ENCODE data around the gene SPDYE2B.
"Not testable (repeated sequence)": the region's sequence is repeated elsewhere in the genome, so short reads cannot be mapped to it uniquely, and the experiment has no call there.

SPDYE2B gene

DNA sequence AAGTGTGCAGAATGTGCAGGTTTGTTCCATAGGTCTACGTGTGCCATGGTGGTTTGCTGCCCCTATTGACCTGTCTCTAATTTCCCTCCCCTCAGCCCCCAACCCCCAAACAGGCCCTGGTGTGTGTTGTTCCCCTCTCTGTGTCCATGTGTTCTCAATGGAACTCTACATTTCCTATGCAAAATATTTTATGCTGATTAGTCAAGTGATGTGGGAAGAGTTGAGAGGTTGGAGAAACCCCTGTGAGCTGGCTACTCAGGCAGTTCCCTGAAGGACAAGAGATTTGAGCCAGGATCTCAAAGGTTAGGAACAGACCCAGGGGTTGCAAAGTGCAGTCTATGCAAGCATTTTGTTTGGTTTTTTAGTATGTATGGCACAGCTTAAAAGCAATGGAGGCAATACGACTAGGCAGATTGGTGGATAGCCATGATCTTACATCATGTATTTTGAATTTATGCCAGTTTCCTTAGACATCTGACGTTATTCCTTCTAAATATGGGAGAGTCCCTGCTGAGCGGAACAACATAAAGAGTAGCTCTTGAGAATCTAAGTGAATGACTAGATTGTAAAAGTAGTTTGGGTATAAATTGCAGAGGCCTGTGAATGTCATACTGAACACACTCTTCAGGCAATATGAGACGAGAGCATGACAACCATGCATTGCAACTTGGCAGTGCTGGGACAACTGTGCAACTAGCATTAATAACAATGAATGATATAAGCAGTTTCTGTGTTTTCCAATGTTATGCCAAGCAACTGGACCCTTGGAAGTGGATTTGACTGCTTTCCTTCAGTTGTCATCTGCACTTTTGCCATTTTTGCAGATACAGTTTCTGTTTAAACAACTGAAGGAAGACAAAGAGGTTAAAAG is 47.8 kb downstream of the SPDYE2B start:
- not testable (repeated sequence) for H3K36me3 ChIP-seq (ENCODE audit: insufficient read depth, low read length); H3K4me3 ChIP-seq (ENCODE audit: low read length); H3K4me1 ChIP-seq (ENCODE audit: insufficient read depth, low read length)

DNA sequence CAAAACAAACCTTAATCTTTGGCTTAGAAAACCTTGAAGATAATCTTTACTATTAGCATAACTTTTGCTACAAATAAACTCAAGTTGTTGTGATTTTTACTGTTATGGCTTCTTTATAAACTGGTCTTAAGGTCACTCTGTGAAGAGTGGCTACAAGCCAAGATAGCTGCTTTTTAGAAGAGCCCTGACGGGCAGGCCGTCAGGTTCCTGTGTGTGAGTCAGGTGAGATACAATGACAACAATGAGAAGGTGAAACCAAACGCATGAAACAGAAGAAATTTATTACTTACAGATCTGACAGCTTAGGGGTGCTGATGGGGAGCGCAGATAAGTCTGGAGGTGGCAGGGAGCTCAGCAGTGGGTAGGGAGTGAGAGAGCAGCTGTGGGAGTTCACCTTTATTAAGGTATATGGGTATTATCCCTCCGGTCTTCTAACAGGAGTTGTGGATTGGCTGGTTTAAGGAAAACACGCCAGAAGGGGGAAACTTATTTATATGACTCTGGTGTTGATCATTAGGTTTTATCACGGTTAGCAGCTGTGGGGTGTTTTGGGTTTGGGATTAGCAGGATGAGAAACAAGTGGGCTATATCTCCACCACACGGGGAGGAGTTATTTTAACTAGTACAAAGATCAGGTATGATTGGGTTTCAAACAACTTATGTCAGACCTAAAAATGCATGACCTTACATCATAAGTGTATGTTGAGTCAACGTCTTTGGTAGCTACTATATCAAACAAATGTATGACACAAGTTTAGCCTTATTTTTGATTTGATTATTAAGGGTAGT is 49.0 kb downstream of the SPDYE2B start:
- not testable (repeated sequence) for H3K27me3 ChIP-seq (ENCODE audit: insufficient read depth, low read length); H3K4me3 ChIP-seq (ENCODE audit: low read length); H3K9me3 ChIP-seq (ENCODE audit: low read length); H2AFZ ChIP-seq (ENCODE audit: low read depth, low read length); H3K36me3 ChIP-seq (ENCODE audit: insufficient read depth, low read length); H3K4me1 ChIP-seq (ENCODE audit: insufficient read depth, low read length)

More for the DNA sequence above, 47.8 kb downstream of the SPDYE2B start:
- not testable (repeated sequence) for H3K27me3 ChIP-seq (ENCODE audit: insufficient read depth, low read length); H3K9me3 ChIP-seq (ENCODE audit: low read length); H2AFZ ChIP-seq (ENCODE audit: low read depth, low read length)
